ENCODE results near the gene CREB3L4. TPM values are rescaled to one million over a fixed set of nuclear protein-coding genes. Genes with fewer than 3 reads are reported as not detected.
A peak's percentile ranks its signal among the peaks of the same experiment; 100 is the strongest.

CREB3L4 gene
- total and polyA plus RNA-seq, 2 of the 4 experiments (the other 2 are of a cell fraction) = 6.5 to 9.8 TPM

DNA sequence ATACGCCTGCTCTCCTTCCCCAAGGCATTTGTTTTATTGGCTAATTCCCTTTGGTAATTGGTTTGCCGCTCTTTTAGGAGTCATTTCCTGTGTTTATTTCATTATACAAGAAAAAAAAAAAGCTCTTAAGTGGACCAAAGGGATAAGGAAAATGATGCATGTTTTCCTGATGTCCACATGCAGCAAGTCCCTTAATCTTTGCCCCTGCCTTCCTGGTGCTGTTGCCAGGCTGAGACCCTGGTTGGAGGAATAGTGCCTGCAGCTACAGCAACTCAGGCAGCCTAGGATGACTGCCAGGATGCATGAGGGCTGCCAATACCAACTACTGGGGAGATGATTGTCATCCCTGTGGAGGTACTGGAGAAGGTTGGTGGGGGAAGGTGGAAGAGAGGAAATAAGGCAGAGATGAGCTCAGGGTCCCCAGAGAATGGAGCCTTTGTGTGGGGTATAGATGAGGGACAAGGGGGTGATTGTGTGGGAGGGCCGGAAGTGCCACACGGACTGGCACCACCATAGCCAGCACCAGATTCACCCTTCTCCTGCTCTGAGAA, 38.8 kb upstream of the CREB3L4 start:
- Histone ChIP-seq H3K9me1 (ENCODE audit: insufficient read depth, low read length) (peaks cover 6% of the 10 kb centered on the region), H3K56ac (ENCODE audit: extremely low read depth, insufficient read depth, low read length) (no peak overlapping the region; the same call in 1 of the 2 replicates), H4K8ac (ENCODE audit: low read depth in 2 of 2, low read length in 2 of 2) (peak overlapping the region; percentile 57 to 60; a peak in 2 of 4 replicates), H4K5ac (ENCODE audit: low read depth, low read length) (no peak overlapping the region), H3K27me3 (ENCODE audit: control insufficient read depth, insufficient read depth, low read length) (no peaks in the 10 kb centered on the region), H2BK20ac (ENCODE audit: low read depth, low read length) (no peak overlapping the region), H3K4me1 (ENCODE audit: control insufficient read depth, insufficient read depth, low read length) (peaks cover 9% of the 10 kb centered on the region), H2AFZ (replicated peaks; ENCODE audit: low read length, poor library complexity) (peak overlapping the region; percentile 75), H3K23ac (ENCODE audit: low read depth, low read length) (peak overlapping the region; percentile 85), H3K36me3 (ENCODE audit: control insufficient read depth, insufficient read depth, low read length) (peaks cover 28% of the 10 kb centered on the region), H3K9ac (ENCODE audit: low read depth, low read length) (no peak overlapping the region), H3K79me1 (ENCODE audit: low read depth in 1 of 2, low read length in 2 of 2) (peaks cover 0 to 11% of the 10 kb centered on the region in 2 experiments; a peak in 2 of 4 replicates), H4K91ac (ENCODE audit: insufficient read depth, low read depth, low read length) (no peak overlapping the region), H2AK9ac (replicated peaks; ENCODE audit: low read depth, low read length, poor library complexity) (peak overlapping the region; percentile 45), H2BK120ac (ENCODE audit: low read depth, low read length) (peak overlapping the region; percentile 56), H3K4ac (ENCODE audit: low read depth, low read length) (peak overlapping the region; percentile 58), H3K27ac (ENCODE audit: insufficient read depth, low read length) (peak overlapping the region; percentile 14; the same call in 1 of the 2 replicates), H3K4me2 (ENCODE audit: low read depth, low read length) (no peak overlapping the region), H2BK15ac (ENCODE audit: low read depth, low read length) (peak overlapping the region; percentile 60; the same call in 1 of the 3 replicates), H2AK5ac (ENCODE audit: low read depth, low read length) (peak overlapping the region; percentile 80), H3K4me3 (ENCODE audit: insufficient read depth, low read depth, low read length) (no peak overlapping the region), H4K20me1 (ENCODE audit: insufficient read depth, low read length) (peaks cover 6% of the 10 kb centered on the region; the same call in 1 of the 2 replicates), H2BK5ac (ENCODE audit: low read depth, low read length, poor library complexity, severe bottlenecking) (no peak overlapping the region), H3K9me3 (ENCODE audit: control insufficient read depth, insufficient read depth, low read length) (no peaks in the 10 kb centered on the region), H3K18ac (ENCODE audit: low read depth, low read length) (no peak overlapping the region), H3K14ac (replicated peaks; ENCODE audit: low read depth, low read length) (peak overlapping the region; percentile 72; the same call in 1 of the 2 replicates)
- CTCF ChIA-PET = interaction anchor here (0.6 kb wide), 2 partner anchors 10 to 577 kb away, joined by 3 read pairs; no protein-coding TSS in a partner anchor
- WGBS, 2 experiments (ENCODE audit: extremely low coverage in 2 of 2, insufficient read length in 1 of 2) = no CpG with 5 or more reads among the region's 4 CpGs
- dilution Hi-C loops (cut with HindIII; ENCODE audit: low sequenced_read_pairs, unreplicated experiment) = no loop called here
- DNase-seq (peak; percentile 59), ATAC-seq (ENCODE audit: low read depth) (peak; percentile 32)
- intact Hi-C loops (cut with micrococcal nuclease) = loop anchor here (10.0 kb wide), 1 partner anchor 134 kb away; no protein-coding TSS in a partner anchor
- in situ Hi-C loops (cut with MboI; ENCODE audit: low sequenced_read_pairs) = no loop called here
- no TSS peak for BruUV-seq (replicated peaks)
- POLR2A ChIA-PET (ENCODE audit: unreplicated experiment) = interaction anchor here (0.6 kb wide), 1 partner anchor 518 kb away, joined by 3 read pairs; no protein-coding TSS in a partner anchor
- no peak for TF ChIP-seq MAFK (IDR thresholded peaks at IDR 0.05; ENCODE audit: low read depth, low read length)
- TF ChIP-seq, protein P1, sequence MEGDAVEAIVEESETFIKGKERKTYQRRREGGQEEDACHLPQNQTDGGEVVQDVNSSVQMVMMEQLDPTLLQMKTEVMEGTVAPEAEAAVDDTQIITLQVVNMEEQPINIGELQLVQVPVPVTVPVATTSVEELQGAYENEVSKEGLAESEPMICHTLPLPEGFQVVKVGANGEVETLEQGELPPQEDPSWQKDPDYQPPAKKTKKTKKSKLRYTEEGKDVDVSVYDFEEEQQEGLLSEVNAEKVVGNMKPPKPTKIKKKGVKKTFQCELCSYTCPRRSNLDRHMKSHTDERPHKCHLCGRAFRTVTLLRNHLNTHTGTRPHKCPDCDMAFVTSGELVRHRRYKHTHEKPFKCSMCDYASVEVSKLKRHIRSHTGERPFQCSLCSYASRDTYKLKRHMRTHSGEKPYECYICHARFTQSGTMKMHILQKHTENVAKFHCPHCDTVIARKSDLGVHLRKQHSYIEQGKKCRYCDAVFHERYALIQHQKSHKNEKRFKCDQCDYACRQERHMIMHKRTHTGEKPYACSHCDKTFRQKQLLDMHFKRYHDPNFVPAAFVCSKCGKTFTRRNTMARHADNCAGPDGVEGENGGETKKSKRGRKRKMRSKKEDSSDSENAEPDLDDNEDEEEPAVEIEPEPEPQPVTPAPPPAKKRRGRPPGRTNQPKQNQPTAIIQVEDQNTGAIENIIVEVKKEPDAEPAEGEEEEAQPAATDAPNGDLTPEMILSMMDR (conservative IDR thresholded peaks at IDR 0.05; ENCODE audit: low read depth, low read length) = no peak
